Testis (tissue), 2 donors: Measurements from ENCODE around the gene PLCH2.
A peak's percentile ranks its signal among the peaks of the same experiment; 100 is the strongest.

Source experiments
- CTCF ChIP-seq, 3 experiments: fragments of 450-650 bp in 2 of 3; fragments of 200-600 bp in 1 of 3; sonication (generic) in 1 of 3; IDR thresholded peaks; one replicate each; pipeline ENCODE4 v1.5.1; 2016 to 2019; ENCODE audit warnings: antibody characterized with exemption in 3 of 3, mild to moderate bottlenecking in 2 of 3, moderate library complexity in 1 of 3
- POLR2A ChIP-seq: fragments of 450-650 bp; IDR thresholded peaks from one replicate; pipeline ENCODE4 v1.6.1; 2017; ENCODE audit warnings: antibody characterized with exemption, mild to moderate bottlenecking, moderate library complexity

- no peak for TF ChIP-seq CTCF (IDR thresholded peaks at IDR 0.05)
- TF ChIP-seq POLR2A = peak; percentile 25
Observed at GRCh38 chr1:2525920-2526823, 50.1 kb downstream of the PLCH2 start, which contains the start of gene PANK4.
